Keratinocyte (primary cell): ENCODE data around the gene BNIP3. TPM values are rescaled to one million over a fixed set of nuclear protein-coding genes. Genes with fewer than 3 reads are reported as not detected.

ENCODE experiments used
- DNase-seq: peaks from one replicate; pipeline ENCODE4 v3.0.0-alpha.2; 2011; ENCODE audit warnings: low read depth, missing footprints, low spot score
- FAIRE-seq: peaks from 2 replicates; lab custom pipeline; 2011; peaks lifted over from hg19 to GRCh38; lab: Jason Lieb, UNC
- H2AFZ ChIP-seq: 2 replicates; pipeline ENCODE4 v1.6.0; 2012; ENCODE audit warnings: low read length, control low read depth, inconsistent platforms; ENCODE audit not compliant: control insufficient read depth
- H3K27ac ChIP-seq: 2 replicates; pipeline ENCODE4 v1.5.1; 2011; ENCODE audit warnings: low read length; ENCODE audit not compliant: control insufficient read depth, insufficient read depth
- H3K27me3 ChIP-seq: 3 replicates; pipeline ENCODE4 v1.6.0; 2011; ENCODE audit warnings: low read length; ENCODE audit not compliant: control insufficient read depth, insufficient read depth; ENCODE audit errors: extremely low read depth
- H3K36me3 ChIP-seq, 2 experiments: 2 replicates in 1 of 2; 3 replicates in 1 of 2; pipeline ENCODE4 v1.5.1; 2011; ENCODE audit warnings: low read length in 2 of 2, mild to moderate bottlenecking in 1 of 2; ENCODE audit not compliant: control insufficient read depth in 2 of 2, insufficient read depth in 2 of 2; ENCODE audit errors: extremely low read depth in 1 of 2
- H3K4me1 ChIP-seq: 3 replicates; pipeline ENCODE4 v1.5.1; 2011; ENCODE audit warnings: low read length; ENCODE audit not compliant: control insufficient read depth, insufficient read depth; ENCODE audit errors: extremely low read depth
- H3K4me2 ChIP-seq: 3 replicates; pipeline ENCODE4 v1.6.0; 2011; ENCODE audit warnings: low read depth, low read length; ENCODE audit not compliant: control insufficient read depth, insufficient read depth; ENCODE audit errors: extremely low read depth
- H3K4me3 ChIP-seq, 3 experiments: fragments of 200-600 bp in 1 of 3; sonication (generic) in 1 of 3; 2 replicates in 2 of 3; 3 replicates in 1 of 3; pipeline ENCODE4 v1.5.1; 2011 to 2016; ENCODE audit warnings: low read length in 3 of 3, mild to moderate bottlenecking in 3 of 3, control low read depth in 2 of 3, inconsistent platforms in 1 of 3, low read depth in 1 of 3, mixed read lengths in 1 of 3, mixed run types in 1 of 3, moderate library complexity in 1 of 3; ENCODE audit not compliant: control insufficient read depth in 2 of 3, insufficient read depth in 2 of 3; ENCODE audit errors: extremely low read depth in 1 of 3
- H3K79me2 ChIP-seq: 2 replicates; pipeline ENCODE4 v1.6.0; 2012; ENCODE audit warnings: low read length; ENCODE audit not compliant: control insufficient read depth, insufficient read depth
- H3K9ac ChIP-seq: 3 replicates; pipeline ENCODE4 v1.6.0; 2011; ENCODE audit warnings: low read length; ENCODE audit not compliant: control insufficient read depth, insufficient read depth; ENCODE audit errors: extremely low read depth
- H3K9me1 ChIP-seq: 3 replicates; pipeline ENCODE4 v1.6.0; 2011; ENCODE audit warnings: low read length; ENCODE audit not compliant: control insufficient read depth, insufficient read depth; ENCODE audit errors: extremely low read depth
- H3K9me3 ChIP-seq: 2 replicates; pipeline ENCODE4 v1.5.1; 2012; ENCODE audit warnings: low read depth, low read length; ENCODE audit not compliant: control insufficient read depth
- H4K20me1 ChIP-seq: 3 replicates; pipeline ENCODE4 v1.6.0; 2011; ENCODE audit warnings: low read length; ENCODE audit not compliant: control insufficient read depth, insufficient read depth; ENCODE audit errors: extremely low read depth
- CTCF ChIP-seq, 3 experiments: IDR thresholded peaks in 1 of 3; conservative IDR thresholded peaks in 1 of 3; optimal IDR thresholded peaks in 1 of 3; 2 replicates in 2 of 3; 3 replicates in 1 of 3; pipeline versions ENCODE3 to v1.5.1; 2011; ENCODE audit warnings: low read length in 3 of 3, mild to moderate bottlenecking in 3 of 3, moderate library complexity in 2 of 3, control low read depth in 1 of 3, inconsistent platforms in 1 of 3; ENCODE audit not compliant: insufficient read depth in 2 of 3; ENCODE audit errors: extremely low read depth in 1 of 3
- EZH2 ChIP-seq: IDR thresholded peaks from one replicate; pipeline ENCODE4 v1.6.1; 2012; ENCODE audit warnings: inconsistent platforms, mild to moderate bottlenecking, low read length, moderate library complexity
- dilution Hi-C: fragments of 300-500 bp; cut with MboI; formaldehyde crosslinking; loops from one replicate; pipeline ENCODE4 v1.7.0; 2020; ENCODE audit warnings: low sequenced_read_pairs; ENCODE audit not compliant: extremely low pct_ligation_motif_present
- polyA plus RNA-seq, 5 experiments: library from polyadenylated mRNA; depleted of rRNA in 3 of 5; stranded (reverse) in 3 of 5; stranded (forward) in 1 of 5; unstranded in 1 of 5; fragments of >200 nt; gene quantifications; 1 replicate in 1 of 5; 2 replicates in 3 of 5; 3 replicates in 1 of 5; pipeline versions ENCODE4 v1.2.1 to v1.2.3, GENCODE V29; 2011 to 2012; ENCODE audit warnings: missing spikeins in 2 of 5, low read depth in 1 of 5, low replicate concordance in 1 of 5

The BNIP3 gene
- polyA plus RNA-seq, 1 donor (not counting 4 experiments of a cell fraction or from before 2014, with no cell fraction given): 77.9 TPM

- Histone ChIP-seq H3K27ac (no peak overlapping the region), H3K9me1 (no peaks in the 10 kb centered on the region), H3K4me3 (no peak overlapping the region), H4K20me1 (no peaks in the 10 kb centered on the region), H3K9ac (no peak overlapping the region), H2AFZ (no peak overlapping the region), H3K4me1 (no peaks in the 10 kb centered on the region), H3K36me3 (peaks cover 16 to 25% of the 10 kb centered on the region in 2 experiments), H3K79me2 (no peaks in the 10 kb centered on the region), H3K9me3 (no peaks in the 10 kb centered on the region), H3K4me2 (no peak overlapping the region), H3K27me3 (no peaks in the 10 kb centered on the region)
- no peak for DNase-seq
- TF ChIP-seq CTCF (optimal IDR thresholded peaks at IDR 0.05 in 1 of 3, IDR thresholded peaks at IDR 0.05 in 1 of 3, conservative IDR thresholded peaks at IDR 0.05 in 1 of 3; ENCODE audit: extremely low read depth in 1 of 3, insufficient read depth in 2 of 3, low read length in 3 of 3): no peak
- FAIRE-seq: no peak
- dilution Hi-C loops: no loop called here
These were observed 17.4 kb downstream of the BNIP3 start for GRCh38 chr10:131964298-131964697.

GRCh38 chr10:131963811-131964210, 17.9 kb downstream of the BNIP3 start:
- peaks cover 12 to 21% of the 10 kb centered on the region in 2 experiments for H3K36me3 ChIP-seq
- no peak overlapping the region for H3K27ac ChIP-seq
- H3K9ac ChIP-seq: no peak overlapping the region
- DNase-seq (no peak), FAIRE-seq (no peak)
- no peak overlapping the region for H2AFZ ChIP-seq
- H3K9me1 ChIP-seq: no peaks in the 10 kb centered on the region
- H3K9me3 ChIP-seq: no peaks in the 10 kb centered on the region
- no peak overlapping the region for H3K4me2 ChIP-seq
- no peaks in the 10 kb centered on the region for H4K20me1 ChIP-seq
- dilution Hi-C loops: no loop called here
- no peak overlapping the region for H3K4me3 ChIP-seq
- H3K27me3 ChIP-seq: no peaks in the 10 kb centered on the region
- H3K79me2 ChIP-seq: no peaks in the 10 kb centered on the region
- no peaks in the 10 kb centered on the region for H3K4me1 ChIP-seq
- no peak for TF ChIP-seq CTCF (optimal IDR thresholded peaks at IDR 0.05 in 1 of 3, IDR thresholded peaks at IDR 0.05 in 1 of 3, conservative IDR thresholded peaks at IDR 0.05 in 1 of 3; ENCODE audit: extremely low read depth in 1 of 3, insufficient read depth in 2 of 3, low read length in 3 of 3)
- no peak for TF ChIP-seq EZH2
